ENCODE measurements around the gene TTPAL. TPM values are rescaled to one million over a fixed set of nuclear protein-coding genes. Genes with fewer than 3 reads are reported as not detected.
A peak's percentile ranks its signal among the peaks of the same experiment; 100 is the strongest.

The TTPAL gene
- total RNA-seq, 6 experiments from 2014 or later: 18.0 to 102 (median 28.7) TPM

DNA sequence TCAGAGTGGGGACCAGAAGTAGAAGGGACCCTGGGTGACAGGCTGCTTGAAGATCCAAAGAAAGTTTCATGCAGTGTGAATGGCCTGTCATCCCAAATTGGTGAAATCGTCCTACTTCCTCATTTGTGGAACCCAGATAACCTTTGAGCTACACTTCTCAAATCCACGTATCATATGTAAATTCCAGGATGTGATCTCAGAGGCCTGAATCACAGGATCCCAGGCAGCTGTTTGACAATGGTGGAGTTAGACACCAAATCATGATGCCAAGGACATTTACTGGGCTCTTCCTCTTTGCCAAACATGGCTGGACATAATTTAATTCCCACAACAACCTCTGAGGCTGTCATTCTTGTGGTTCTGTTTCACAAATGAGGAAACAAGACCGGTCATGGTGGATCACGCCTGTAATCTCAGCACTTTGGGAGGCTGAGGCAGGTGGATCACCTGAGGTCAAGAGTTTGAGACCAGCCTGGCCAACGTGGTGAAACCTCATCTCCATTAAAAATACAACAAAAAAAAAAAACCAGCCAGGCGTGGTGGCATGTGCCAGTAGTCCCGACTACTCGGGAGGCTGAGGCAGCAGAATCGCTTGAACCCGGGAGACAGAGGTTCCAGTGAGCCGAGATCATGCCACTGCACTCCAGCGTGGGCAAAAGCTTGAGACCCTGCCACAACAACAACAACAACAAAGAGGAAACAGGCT is 39.9 kb upstream of the TTPAL start:
- peak; percentile 64 for TF ChIP-seq POLR2A (IDR thresholded peaks at IDR 0.05)
- TF ChIP-seq, protein P1, sequence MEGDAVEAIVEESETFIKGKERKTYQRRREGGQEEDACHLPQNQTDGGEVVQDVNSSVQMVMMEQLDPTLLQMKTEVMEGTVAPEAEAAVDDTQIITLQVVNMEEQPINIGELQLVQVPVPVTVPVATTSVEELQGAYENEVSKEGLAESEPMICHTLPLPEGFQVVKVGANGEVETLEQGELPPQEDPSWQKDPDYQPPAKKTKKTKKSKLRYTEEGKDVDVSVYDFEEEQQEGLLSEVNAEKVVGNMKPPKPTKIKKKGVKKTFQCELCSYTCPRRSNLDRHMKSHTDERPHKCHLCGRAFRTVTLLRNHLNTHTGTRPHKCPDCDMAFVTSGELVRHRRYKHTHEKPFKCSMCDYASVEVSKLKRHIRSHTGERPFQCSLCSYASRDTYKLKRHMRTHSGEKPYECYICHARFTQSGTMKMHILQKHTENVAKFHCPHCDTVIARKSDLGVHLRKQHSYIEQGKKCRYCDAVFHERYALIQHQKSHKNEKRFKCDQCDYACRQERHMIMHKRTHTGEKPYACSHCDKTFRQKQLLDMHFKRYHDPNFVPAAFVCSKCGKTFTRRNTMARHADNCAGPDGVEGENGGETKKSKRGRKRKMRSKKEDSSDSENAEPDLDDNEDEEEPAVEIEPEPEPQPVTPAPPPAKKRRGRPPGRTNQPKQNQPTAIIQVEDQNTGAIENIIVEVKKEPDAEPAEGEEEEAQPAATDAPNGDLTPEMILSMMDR (IDR thresholded peaks at IDR 0.05): no peak
- H3K9me3 ChIP-seq: no peaks in the 10 kb centered on the region
- DNase-seq (no peak), ATAC-seq (peak in 2 of 4 donors; percentile 8 to 54)
- peaks cover 0 to 43% (median 12%) of the 10 kb centered on the region in 4 donors for H3K4me1 ChIP-seq
- no peaks in the 10 kb centered on the region for H3K36me3 ChIP-seq
- 42% methylated on average over 2 of the region's 12 CpGs for WGBS (ENCODE audit: insufficient coverage, low coverage, low lambda C conversion rate, missing lambda C conversion rate)
- no peak overlapping the region for H3K4me3 ChIP-seq
- H3K27me3 ChIP-seq: no peaks in the 10 kb centered on the region
- H3K27ac ChIP-seq: peak overlapping the region; percentile 80 to 92 (median 90)
- intact Hi-C loops (cut with DNase I): no loop called here

DNA sequence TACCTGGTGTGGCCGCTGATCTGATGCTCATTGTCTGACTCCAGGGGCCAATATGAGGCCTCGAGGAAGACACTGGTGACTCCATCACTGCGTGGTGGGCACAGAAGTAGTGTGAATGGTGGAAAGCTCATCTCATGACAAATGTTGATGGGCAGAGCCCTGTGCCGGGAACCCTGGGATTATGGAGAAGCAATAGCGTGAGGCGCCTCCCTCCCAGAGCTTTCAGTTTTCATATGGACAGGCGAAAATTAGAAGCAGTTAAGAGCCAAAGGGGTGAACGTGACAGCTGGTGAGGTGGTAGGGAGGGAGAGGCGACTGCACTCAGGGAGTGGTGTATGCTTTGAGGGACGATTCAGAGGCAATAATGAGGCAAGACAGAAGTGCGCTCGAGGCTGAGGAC is 39.3 kb upstream of the TTPAL start:
- no peak for TF ChIP-seq POLR2A (IDR thresholded peaks at IDR 0.05)
- TF ChIP-seq, protein P1 (IDR thresholded peaks at IDR 0.05): no peak
- intact Hi-C loops (cut with DNase I): no loop called here
- 87% methylated on average over 10 of the region's 12 CpGs for WGBS (ENCODE audit: insufficient coverage, low coverage, low lambda C conversion rate, missing lambda C conversion rate)
- H3K4me1 ChIP-seq: peaks cover 0 to 39% (median 12%) of the 10 kb centered on the region in 4 donors
- no peaks in the 10 kb centered on the region for H3K27me3 ChIP-seq
- H3K9me3 ChIP-seq: no peaks in the 10 kb centered on the region
- no peak for ATAC-seq
- peak overlapping the region in 2 of 3 donors; percentile 80 to 90 for H3K27ac ChIP-seq
- no peak overlapping the region for H3K4me3 ChIP-seq
- no peaks in the 10 kb centered on the region for H3K36me3 ChIP-seq
- no peak for DNase-seq

DNA sequence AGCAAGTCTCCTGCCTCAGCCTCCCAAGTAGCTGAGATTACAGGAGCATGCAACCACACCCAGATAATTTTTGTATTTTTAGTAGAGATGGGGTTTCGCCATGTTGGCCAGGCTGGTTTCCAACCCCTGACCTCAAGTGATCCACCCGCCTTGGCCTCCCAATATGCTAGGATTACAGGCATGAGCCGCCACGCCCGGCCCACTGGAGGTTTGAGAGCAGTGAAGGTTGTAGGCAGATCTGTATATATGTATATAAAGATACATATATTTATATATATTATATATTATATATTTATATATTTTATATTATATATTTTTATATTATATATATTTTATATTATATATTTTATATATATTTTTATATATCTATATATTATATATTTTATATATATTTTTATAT is 38.2 kb upstream of the TTPAL start:
- Histone ChIP-seq H3K9me3 (no peaks in the 10 kb centered on the region), H3K27me3 (no peaks in the 10 kb centered on the region), H3K27ac (no peak overlapping the region), H3K4me3 (no peak overlapping the region), H3K36me3 (no peaks in the 10 kb centered on the region), H3K4me1 (peaks cover 0 to 32% (median 10%) of the 10 kb centered on the region in 4 donors)
- 84% methylated on average over 5 of the region's 5 CpGs for WGBS (ENCODE audit: insufficient coverage, low coverage, low lambda C conversion rate, missing lambda C conversion rate)
- TF ChIP-seq, protein P1 (IDR thresholded peaks at IDR 0.05): no peak
- no peak for TF ChIP-seq POLR2A (IDR thresholded peaks at IDR 0.05)
- ATAC-seq (no peak), DNase-seq (no peak)
- intact Hi-C loops (cut with DNase I): no loop called here

DNA sequence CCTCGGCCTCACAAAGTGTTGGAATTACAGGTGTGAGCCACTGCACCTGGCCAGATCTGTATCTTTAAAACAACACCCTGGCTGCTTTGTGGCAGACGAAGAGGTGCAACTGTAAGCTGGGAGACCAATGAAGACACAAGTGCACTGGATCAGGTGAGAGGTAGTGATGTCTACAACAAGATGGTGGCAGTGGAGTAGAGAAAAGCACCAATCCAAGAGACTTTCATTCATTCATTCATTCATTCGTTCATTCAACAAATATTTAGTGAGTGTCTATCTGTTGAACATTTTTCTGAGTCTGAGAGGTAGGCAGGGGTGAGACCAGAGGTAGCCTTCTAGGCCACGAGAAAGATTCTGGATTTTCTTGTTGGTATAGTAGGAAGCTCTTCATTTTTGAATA is 36.9 kb upstream of the TTPAL start:
- Histone ChIP-seq H3K9me3 (no peaks in the 10 kb centered on the region), H3K4me3 (no peak overlapping the region), H3K36me3 (no peaks in the 10 kb centered on the region), H3K27me3 (no peaks in the 10 kb centered on the region), H3K4me1 (peaks cover 0 to 23% (median 6%) of the 10 kb centered on the region in 4 donors), H3K27ac (no peak overlapping the region)
- ATAC-seq: no peak
- DNase-seq: no peak
- TF ChIP-seq, protein P1 (IDR thresholded peaks at IDR 0.05): no peak
- intact Hi-C loops (cut with DNase I): no loop called here
- 63% methylated on average over 4 of the region's 4 CpGs for WGBS (ENCODE audit: insufficient coverage, low coverage, low lambda C conversion rate, missing lambda C conversion rate)

All from right lobe of liver (tissue), 6 donors.